Progenitor cell of endocrine pancreas (in vitro differentiated cells): ENCODE data around the gene DUSP9. TPM values are rescaled to one million over a fixed set of nuclear protein-coding genes. Genes with fewer than 3 reads are reported as not detected.

Source experiments
- DNase-seq: peaks from one replicate; pipeline ENCODE4 v3.0.0; 2021; ENCODE audit warnings: low spot score; ENCODE audit not compliant: unreplicated experiment
- H3K27ac Mint-ChIP-seq: 2 replicates; pipeline ENCODE4 v1.8.0; 2021; ENCODE audit warnings: mild to moderate bottlenecking, moderate library complexity, mixed read lengths
- H3K27me3 Mint-ChIP-seq: 2 replicates; pipeline ENCODE4 v1.8.0; 2021; ENCODE audit warnings: mixed read lengths
- H3K36me3 Mint-ChIP-seq: 2 replicates; pipeline ENCODE4 v1.8.0; 2022; ENCODE audit warnings: mixed read lengths; ENCODE audit not compliant: insufficient read depth
- H3K4me1 Mint-ChIP-seq: 2 replicates; pipeline ENCODE4 v1.8.0; 2021; ENCODE audit warnings: low read depth, mixed read lengths
- H3K4me3 Mint-ChIP-seq: 2 replicates; pipeline ENCODE4 v1.8.0; 2021; ENCODE audit warnings: low read depth, mild to moderate bottlenecking, moderate library complexity, mixed read lengths
- H3K9me3 Mint-ChIP-seq: 2 replicates; pipeline ENCODE4 v1.8.0; 2021; ENCODE audit warnings: low read depth, mixed read lengths
- total RNA-seq: library from RNA; stranded (reverse); gene quantifications from 2 replicates; pipeline ENCODE4 v1.2.1, GENCODE V29; 2021
- TF ChIP-seq, protein P1 (sequence below): fragments of 200-600 bp; sonication (generic); IDR thresholded peaks from one replicate; pipeline ENCODE4 v1.5.0; 2021; ENCODE audit warnings: antibody characterized with exemption, mild to moderate bottlenecking; ENCODE audit not compliant: unreplicated experiment

Gene DUSP9
- total RNA-seq, 1 donor from 2014 or later = 36.5 TPM

DNA sequence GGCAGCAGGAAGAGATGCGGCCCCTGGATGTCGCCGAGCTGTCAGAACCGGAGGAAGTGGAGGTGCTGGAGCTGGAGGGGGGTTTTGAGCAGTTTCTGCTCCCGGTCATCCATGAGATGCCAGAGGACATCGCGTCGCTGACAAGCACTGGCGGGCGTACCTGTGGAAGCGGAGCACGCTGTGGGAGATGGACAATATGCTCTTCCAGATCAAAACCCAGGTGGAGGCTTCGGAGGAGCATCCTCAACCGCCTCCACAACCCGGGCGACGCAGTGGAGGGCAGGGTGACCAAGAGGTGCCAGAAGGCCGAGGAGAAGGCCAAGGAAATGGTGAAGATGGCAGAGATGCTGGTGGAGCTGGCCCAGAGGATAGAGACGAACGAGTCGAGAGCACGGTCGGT lies 40.5 kb upstream of the DUSP9 start:
- Mint-ChIP-seq H3K4me3 (no peak overlapping the region), H3K9me3 (peaks cover 11% of the 10 kb centered on the region), H3K27me3 (peaks cover 25% of the 10 kb centered on the region), H3K36me3 (peaks cover 3% of the 10 kb centered on the region), H3K27ac (no peak overlapping the region), H3K4me1 (no peaks in the 10 kb centered on the region)
- no peak for DNase-seq
- TF ChIP-seq, protein P1, sequence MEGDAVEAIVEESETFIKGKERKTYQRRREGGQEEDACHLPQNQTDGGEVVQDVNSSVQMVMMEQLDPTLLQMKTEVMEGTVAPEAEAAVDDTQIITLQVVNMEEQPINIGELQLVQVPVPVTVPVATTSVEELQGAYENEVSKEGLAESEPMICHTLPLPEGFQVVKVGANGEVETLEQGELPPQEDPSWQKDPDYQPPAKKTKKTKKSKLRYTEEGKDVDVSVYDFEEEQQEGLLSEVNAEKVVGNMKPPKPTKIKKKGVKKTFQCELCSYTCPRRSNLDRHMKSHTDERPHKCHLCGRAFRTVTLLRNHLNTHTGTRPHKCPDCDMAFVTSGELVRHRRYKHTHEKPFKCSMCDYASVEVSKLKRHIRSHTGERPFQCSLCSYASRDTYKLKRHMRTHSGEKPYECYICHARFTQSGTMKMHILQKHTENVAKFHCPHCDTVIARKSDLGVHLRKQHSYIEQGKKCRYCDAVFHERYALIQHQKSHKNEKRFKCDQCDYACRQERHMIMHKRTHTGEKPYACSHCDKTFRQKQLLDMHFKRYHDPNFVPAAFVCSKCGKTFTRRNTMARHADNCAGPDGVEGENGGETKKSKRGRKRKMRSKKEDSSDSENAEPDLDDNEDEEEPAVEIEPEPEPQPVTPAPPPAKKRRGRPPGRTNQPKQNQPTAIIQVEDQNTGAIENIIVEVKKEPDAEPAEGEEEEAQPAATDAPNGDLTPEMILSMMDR = no peak

DNA sequence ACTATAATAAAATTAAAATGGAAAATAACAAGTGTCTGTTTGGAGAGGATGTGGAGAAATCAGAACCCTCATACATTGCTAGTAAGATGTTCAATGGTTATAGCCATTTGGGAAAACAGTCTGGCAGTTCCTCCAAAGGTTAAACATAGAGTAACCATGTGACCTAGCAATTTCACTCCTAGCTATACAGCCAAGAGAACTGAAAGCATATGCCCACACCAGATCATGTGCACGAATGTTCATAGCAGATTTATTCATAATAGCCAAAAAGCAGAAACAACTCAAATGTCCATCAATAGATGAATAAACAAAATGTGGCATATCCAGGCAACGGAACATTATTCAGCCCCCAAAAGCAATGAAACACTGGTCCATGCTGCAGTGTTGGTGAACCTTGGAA lies 38.6 kb upstream of the DUSP9 start:
- DNase-seq = no peak
- peaks cover 7% of the 10 kb centered on the region for H3K9me3 Mint-ChIP-seq
- no peak overlapping the region for H3K27ac Mint-ChIP-seq
- no peaks in the 10 kb centered on the region for H3K4me1 Mint-ChIP-seq
- H3K27me3 Mint-ChIP-seq = peaks cover 21% of the 10 kb centered on the region
- TF ChIP-seq, protein P1 = no peak
- H3K4me3 Mint-ChIP-seq = no peak overlapping the region
- peaks cover 2% of the 10 kb centered on the region for H3K36me3 Mint-ChIP-seq

DNA sequence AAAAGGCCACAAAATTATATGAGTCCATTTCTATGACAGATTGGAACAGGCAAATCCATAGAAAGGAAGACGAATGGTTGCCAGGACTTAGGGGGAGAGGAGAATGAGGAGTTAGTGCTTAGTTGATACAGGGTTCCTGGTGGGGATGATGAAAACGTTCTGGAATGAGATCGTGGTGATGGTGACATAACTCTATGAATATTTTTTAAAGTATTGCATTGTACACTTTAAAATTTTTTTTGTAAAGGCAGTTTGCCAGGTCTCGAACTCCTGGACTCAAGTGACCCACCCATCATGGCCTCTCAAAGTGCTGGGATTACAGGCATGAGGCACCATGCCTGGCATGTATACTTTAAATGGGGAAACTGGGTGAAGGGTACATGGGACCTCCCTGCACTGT lies 38.2 kb upstream of the DUSP9 start:
- Mint-ChIP-seq H3K27me3 (peaks cover 21% of the 10 kb centered on the region), H3K4me3 (no peak overlapping the region), H3K9me3 (peaks cover 10% of the 10 kb centered on the region), H3K27ac (no peak overlapping the region), H3K36me3 (peaks cover 2% of the 10 kb centered on the region), H3K4me1 (no peaks in the 10 kb centered on the region)
- DNase-seq = no peak
- TF ChIP-seq, protein P1 = no peak

DNA sequence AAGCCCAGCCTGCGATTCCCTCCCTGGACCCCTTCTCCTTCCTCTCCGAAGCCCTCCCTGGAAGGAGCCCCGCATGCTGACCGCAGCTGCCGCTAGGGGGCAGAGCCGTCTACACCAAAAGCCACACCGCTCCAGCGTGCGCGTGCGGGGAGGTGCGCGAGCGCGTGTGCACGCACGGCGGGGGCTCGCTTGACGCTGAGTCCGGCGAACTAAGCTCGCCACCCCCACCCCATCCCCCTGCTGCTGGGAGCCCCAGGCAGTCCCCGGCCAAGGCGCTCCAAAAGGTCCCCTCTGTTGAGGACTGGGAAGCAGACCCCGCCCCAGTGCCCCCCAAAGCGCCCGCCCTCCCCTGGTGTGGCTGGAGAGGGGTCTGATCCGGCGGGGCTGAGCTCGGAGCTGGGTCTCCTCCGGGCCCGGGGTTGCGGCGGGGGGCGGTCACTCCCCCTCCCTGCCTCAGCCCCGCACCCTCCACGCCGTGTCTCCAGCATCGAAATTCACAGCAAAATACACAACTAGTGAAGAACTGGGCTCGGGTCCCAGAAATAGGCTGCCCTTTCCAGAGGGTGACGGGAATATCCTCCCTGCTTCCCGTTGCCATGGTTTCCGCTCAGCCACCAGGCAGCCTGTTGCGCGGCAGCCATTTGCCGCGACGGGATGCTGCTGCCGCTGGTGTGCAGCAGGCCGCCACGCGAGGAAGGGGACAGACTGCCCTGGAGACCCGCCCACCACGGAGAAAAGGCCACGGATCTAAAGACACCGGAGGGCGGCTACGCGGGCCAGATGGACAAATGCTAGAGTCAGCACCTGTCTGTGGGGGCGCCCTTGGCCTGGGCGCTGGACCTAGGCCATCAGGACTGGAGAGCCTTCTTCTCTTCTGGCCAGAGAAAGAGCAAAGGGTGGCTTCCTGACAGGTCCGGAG lies 36.8 kb upstream of the DUSP9 start:
- DNase-seq = peak; percentile 68
- Mint-ChIP-seq H3K4me1 (no peaks in the 10 kb centered on the region), H3K36me3 (peaks cover 2% of the 10 kb centered on the region), H3K4me3 (peak overlapping the region; percentile 63), H3K27ac (no peak overlapping the region), H3K9me3 (peaks cover 19% of the 10 kb centered on the region), H3K27me3 (peaks cover 28% of the 10 kb centered on the region)
- TF ChIP-seq, protein P1 = peak; percentile 74

DNA sequence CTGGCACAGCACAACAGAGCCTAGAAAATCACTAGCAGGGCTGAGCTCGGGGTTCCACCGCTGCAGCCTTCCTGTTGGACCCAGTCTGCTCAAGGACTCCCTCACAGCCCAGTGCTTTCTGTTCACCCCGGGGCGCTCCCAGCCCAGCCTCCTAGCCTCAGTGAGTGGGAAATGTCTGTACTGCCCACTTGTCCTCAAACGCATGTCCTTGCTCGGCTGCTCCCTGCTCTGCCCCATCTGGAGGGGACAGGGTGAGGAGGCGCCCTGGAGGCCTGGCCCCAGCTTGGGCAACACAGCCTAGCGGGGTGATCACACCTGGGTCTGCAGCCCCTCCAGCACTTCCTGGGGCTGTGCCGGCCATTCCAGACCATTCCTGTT lies 36.2 kb upstream of the DUSP9 start:
- Mint-ChIP-seq H3K4me3 (no peak overlapping the region), H3K27ac (no peak overlapping the region), H3K9me3 (peaks cover 23% of the 10 kb centered on the region), H3K36me3 (peaks cover 2% of the 10 kb centered on the region), H3K27me3 (peaks cover 32% of the 10 kb centered on the region), H3K4me1 (no peaks in the 10 kb centered on the region)
- DNase-seq = no peak
- TF ChIP-seq, protein P1 = no peak
